HG03575 (cell line): Measurements from ENCODE around the gene DCST1.

Experiments used
- ATAC-seq: cut with Tn5 transposase; IDR thresholded peaks from one replicate; pipeline ENCODE4 v1.9.1; 2021; ENCODE audit not compliant: unreplicated experiment, insufficient number of reproducible peaks, low FRiP score; ENCODE audit errors: extremely low read depth

Gene DCST1

GRCh38 chr1:155023627-155024026, 10.0 kb upstream of the DCST1 start:
- ATAC-seq = no peak

GRCh38 chr1:155024315-155024714, 9.3 kb upstream of the DCST1 start:
- no peak for ATAC-seq

GRCh38 chr1:155026154-155026553, 7.5 kb upstream of the DCST1 start:
- no peak for ATAC-seq

- ATAC-seq = no peak
These were observed 7.0 kb upstream of the DCST1 start for GRCh38 chr1:155026588-155026987.

- ATAC-seq = no peak
These were observed 3.9 kb upstream of the DCST1 start for GRCh38 chr1:155029513-155030242.

GRCh38 chr1:155030243-155030795, 3.3 kb upstream of the DCST1 start:
- ATAC-seq = no peak

- no peak for ATAC-seq
These were observed 2.7 kb upstream of the DCST1 start for GRCh38 chr1:155030899-155031298.

GRCh38 chr1:155032886-155033285, 738 bp upstream of the DCST1 start:
- ATAC-seq = no peak

- no peak for ATAC-seq
These were observed 939 bp downstream of the DCST1 start for GRCh38 chr1:155034318-155035208.

- ATAC-seq = no peak
These were observed 2.3 kb downstream of the DCST1 start for GRCh38 chr1:155035936-155036335.

- ATAC-seq = no peak
These were observed 3.4 kb downstream of the DCST1 start for GRCh38 chr1:155037043-155037442.

- ATAC-seq = no peak
These were observed 4.3 kb downstream of the DCST1 start for GRCh38 chr1:155037851-155038441.

- ATAC-seq = no peak
These were observed 5.1 kb downstream of the DCST1 start for GRCh38 chr1:155038602-155039307.

GRCh38 chr1:155039308-155039669, 5.7 kb downstream of the DCST1 start:
- no peak for ATAC-seq

GRCh38 chr1:155040358-155041093, 6.9 kb downstream of the DCST1 start:
- ATAC-seq = no peak

- ATAC-seq = no peak
These were observed 9.2 kb downstream of the DCST1 start for GRCh38 chr1:155042789-155043188.

- ATAC-seq = no peak
These were observed 9.7 kb downstream of the DCST1 start for GRCh38 chr1:155043301-155043702.

GRCh38 chr1:155043793-155044192, 10.2 kb downstream of the DCST1 start:
- ATAC-seq = no peak
